Body of pancreas (tissue), 4 donors: ENCODE results near the gene DCAF12L1.

ENCODE experiments used
- CTCF ChIP-seq, 7 experiments: fragments of 450-650 bp in 4 of 7; fragments of 200-600 bp in 3 of 7; sonication (generic) in 3 of 7; IDR thresholded peaks; one replicate each; pipeline ENCODE4 v1.5.1; 2016 to 2019; ENCODE audit warnings: antibody characterized with exemption in 7 of 7
- POLR2A ChIP-seq, 3 donors: fragments of 450-650 bp; IDR thresholded peaks; one replicate each; pipeline ENCODE4 v1.6.1; 2016; ENCODE audit warnings: antibody characterized with exemption in 3 of 3, mild to moderate bottlenecking in 2 of 3

DNA sequence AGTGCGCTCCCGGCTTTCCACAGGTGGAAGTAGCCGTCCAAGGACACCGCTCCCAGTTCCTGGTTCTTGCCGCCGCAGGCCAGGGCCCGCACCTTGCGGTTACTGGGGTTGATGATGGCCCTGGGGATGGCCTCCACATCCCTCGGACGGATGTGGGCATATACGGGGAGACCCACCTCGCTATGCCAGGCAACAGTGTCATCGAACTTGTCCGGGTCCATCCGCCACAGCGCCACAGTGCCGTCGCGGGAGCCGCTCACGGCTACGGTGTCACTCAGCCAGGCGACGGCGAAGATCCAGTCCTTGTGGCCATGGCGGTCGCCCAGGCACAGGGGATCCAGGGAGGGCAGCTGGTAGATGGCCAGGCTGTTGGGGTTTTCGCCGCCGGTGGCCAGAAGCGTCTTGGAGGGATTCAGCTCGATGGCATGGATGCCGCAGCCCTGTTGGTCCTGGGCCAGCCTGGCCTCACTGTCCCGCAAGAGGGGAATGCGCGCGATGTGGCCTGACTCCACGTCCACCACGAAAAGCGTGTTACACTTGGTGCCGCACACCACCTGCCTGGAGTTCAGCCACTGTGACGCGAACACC lies 795 bp downstream of the DCAF12L1 start:
- no peak for TF ChIP-seq CTCF (IDR thresholded peaks at IDR 0.05)
- TF ChIP-seq POLR2A (IDR thresholded peaks at IDR 0.05): no peak
